HepG2 (cell line): Measurements from ENCODE around the gene FGF14. TPM values are rescaled to one million over a fixed set of nuclear protein-coding genes. Genes with fewer than 3 reads are reported as not detected.

Experiments
- ATAC-seq: fragments of 200-7000 bp; cut with Tn5 transposase; 3 replicates; pipeline ENCODE4 v1.9.1; 2020; ENCODE audit warnings: mild to moderate bottlenecking, moderate library complexity
- BruUV-seq: library from RNA; stranded (reverse); fragments of 400-500 nt; replicated peaks from 2 replicates; lab custom pipeline; 2021; lab: Mats Ljungman, UMichigan
- CTCF ChIA-PET: fragments of 300-600 bp; formaldehyde crosslinking; extraction: SDS; loops from one replicate; lab custom pipeline; 2021; ENCODE audit warnings: low total read pairs, inconsistent platforms, low intra/inter-chr PET ratio; lab: Yijun Ruan, JAX
- POLR2A ChIA-PET: fragments of 350-600 bp; sonication (Branson Sonifier 250); formaldehyde crosslinking; loops from one replicate; lab custom pipeline; 2020; ENCODE audit warnings: antibody characterized with exemption, inconsistent platforms; lab: Yijun Ruan, JAX
- DNase-seq: peaks from one replicate; pipeline ENCODE4 v3.0.0-alpha.2; 2015; ENCODE audit warnings: low spot score
- FAIRE-seq: peaks from 3 replicates; lab custom pipeline; 2011; peaks lifted over from hg19 to GRCh38; lab: Jason Lieb, UNC
- H2AFZ ChIP-seq: one replicate; pipeline ENCODE4 v1.6.1; 2011; ENCODE audit warnings: low read length, inconsistent platforms
- H3K27ac ChIP-seq: fragments of 300-600 bp; 3 replicates; pipeline ENCODE4 v1.8.0; 2011; ENCODE audit warnings: mixed run types, mild to moderate bottlenecking, mixed read lengths, low read length, inconsistent platforms; ENCODE audit not compliant: insufficient read depth; ENCODE audit errors: extremely low read length
- H3K27me3 ChIP-seq, 2 experiments: fragments of 200-600 bp in 1 of 2; 2 replicates in 1 of 2; 3 replicates in 1 of 2; pipeline versions ENCODE4 v1.6.0 to v1.8.0; 2011; ENCODE audit warnings: low read length in 2 of 2, mild to moderate bottlenecking in 2 of 2, moderate library complexity in 2 of 2, inconsistent platforms in 1 of 2; ENCODE audit not compliant: insufficient read depth in 2 of 2, control insufficient read depth in 1 of 2
- H3K36me3 ChIP-seq, 2 experiments: fragments of 200-600 bp in 1 of 2; replicated peaks in 1 of 2; 2 replicates in 1 of 2; 3 replicates in 1 of 2; pipeline versions ENCODE4 v1.5.1 to v1.8.0; 2011; ENCODE audit warnings: low read length in 2 of 2, inconsistent platforms in 1 of 2; ENCODE audit not compliant: insufficient read depth in 2 of 2, control insufficient read depth in 1 of 2
- H3K4me1 ChIP-seq: 2 replicates; pipeline ENCODE4 v1.5.1; 2012; ENCODE audit warnings: low read length, inconsistent platforms; ENCODE audit not compliant: insufficient read depth
- H3K4me2 ChIP-seq: 2 replicates; pipeline ENCODE4 v1.6.0; 2011; ENCODE audit warnings: low read depth, low read length, inconsistent platforms
- H3K4me3 ChIP-seq, 3 experiments: fragments of 200-600 bp in 1 of 3; sonication (generic), shearing (Covaris generic) in 1 of 3; replicated peaks in 1 of 3; 2 replicates each; pipeline ENCODE4 v1.5.1; 2011 to 2016; ENCODE audit warnings: low read length in 3 of 3, inconsistent platforms in 2 of 3, low read depth in 2 of 3, mild to moderate bottlenecking in 2 of 3, control low read depth in 1 of 3, mixed read lengths in 1 of 3; ENCODE audit not compliant: insufficient read depth in 1 of 3
- H3K79me2 ChIP-seq: one replicate; pipeline ENCODE4 v1.6.1; 2011; ENCODE audit warnings: low read length, inconsistent platforms; ENCODE audit not compliant: insufficient read depth
- H3K9ac ChIP-seq: 2 replicates; pipeline ENCODE4 v1.6.0; 2011; ENCODE audit warnings: mild to moderate bottlenecking, low read depth, low read length, inconsistent platforms; ENCODE audit not compliant: insufficient read depth
- H3K9me3 ChIP-seq: 2 replicates; pipeline ENCODE4 v1.5.1; 2012; ENCODE audit warnings: mild to moderate bottlenecking, low read length
- H4K20me1 ChIP-seq: 2 replicates; pipeline ENCODE4 v1.6.0; 2011; ENCODE audit warnings: inconsistent platforms, mild to moderate bottlenecking, low read length, moderate library complexity; ENCODE audit not compliant: insufficient read depth
- ARID3A ChIP-seq: IDR thresholded peaks from 2 replicates; pipeline ENCODE4 v1.6.1; 2012; ENCODE audit warnings: low read depth, low read length, improper control_type of control experiment
- CBX2 ChIP-seq, 2 experiments: fragments of 200-600 bp in 1 of 2; sonication (generic); formaldehyde crosslinking in 1 of 2; IDR thresholded peaks; 2 replicates each; pipeline versions ENCODE4 v1.7.0 to v1.8.1; 2018 to 2022; ENCODE audit warnings: low read depth in 2 of 2, low read length in 1 of 2, mild to moderate bottlenecking in 1 of 2, missing genetic modification reagents in 1 of 2
- KLF16 ChIP-seq, 2 experiments: sonication (generic) in 1 of 2; formaldehyde crosslinking in 1 of 2; IDR thresholded peaks; 2 replicates each; pipeline versions ENCODE4 v1.6.1 to v1.8.0; 2016 to 2023; ENCODE audit warnings: missing genetic modification reagents in 2 of 2, missing compliant biosample characterization in 1 of 2
- MAFF ChIP-seq: IDR thresholded peaks from 2 replicates; pipeline ENCODE4 v1.6.1; 2011; ENCODE audit warnings: low read depth, low read length, improper control_type of control experiment
- MAFK ChIP-seq, 2 experiments: IDR thresholded peaks in 1 of 2; conservative IDR thresholded peaks in 1 of 2; 2 replicates each; pipeline ENCODE4 v1.6.1; 2011; ENCODE audit warnings: improper control_type of control experiment in 2 of 2, low read length in 2 of 2
- RORA ChIP-seq: sonication (generic); formaldehyde crosslinking; IDR thresholded peaks from 2 replicates; pipeline ENCODE4 v1.5.0; 2020; ENCODE audit warnings: mild to moderate bottlenecking, missing genetic modification reagents, moderate library complexity
- ZNF530 ChIP-seq: sonication (generic); formaldehyde crosslinking; IDR thresholded peaks from 2 replicates; pipeline ENCODE4 v1.5.0; 2020; ENCODE audit warnings: low read depth, mild to moderate bottlenecking, missing genetic modification reagents
- ZSCAN22 ChIP-seq: sonication (generic); formaldehyde crosslinking; IDR thresholded peaks from 2 replicates; pipeline ENCODE4 v1.4.0; 2020; ENCODE audit warnings: mild to moderate bottlenecking, missing genetic modification reagents
- WGBS: methylation state at CpG from one replicate; pipeline ENCODE4 v1.1.6; 2017; ENCODE audit warnings: low lambda C conversion rate; 5-methylcytosine and 5-hydroxymethylcytosine counted together
- in situ Hi-C: cut with HindIII; loops from 2 replicates; pipeline ENCODE4 v1.10.0; 2017; ENCODE audit warnings: low pct_unique_long_range_greater_than_20kb; ENCODE audit not compliant: extremely low pct_ligation_motif_present
- intact Hi-C: fragments of 100-400 bp; cut with micrococcal nuclease; formaldehyde crosslinking; loops from one replicate; pipeline ENCODE4 v1.10.0; 2022; ENCODE audit not compliant: unreplicated experiment
- polyA plus RNA-seq, 8 experiments: library from polyadenylated mRNA; depleted of rRNA in 3 of 8; stranded (reverse) in 7 of 8; unstranded in 1 of 8; fragments of >200 nt; fragmentation: Illumina TruSeq in 4 of 8; extraction: Trizol in 4 of 8; gene quantifications; 2 replicates each; pipeline versions ENCODE4 v1.2.1 to v1.2.3, GENCODE V29; 2011 to 2016; ENCODE audit warnings: low read depth in 4 of 8, missing spikeins in 1 of 8, mixed read lengths in 1 of 8; ENCODE audit not compliant: insufficient read depth in 1 of 8
- total RNA-seq, 5 experiments: library from RNA; depleted of rRNA; stranded (reverse); fragments of >200 nt; fragmentation: Illumina TruSeq; extraction: Trizol; gene quantifications; 2 replicates each; pipeline ENCODE4 v1.2.3, GENCODE V29; 2016; ENCODE audit warnings: low read depth in 1 of 5

Gene FGF14
- total and polyA plus RNA-seq, 2 of the 13 experiments (the other 11 are each of a cell fraction or from before 2014, with no cell fraction given): not detected

- Histone ChIP-seq H3K27ac (no peak overlapping the region), H2AFZ (no peak overlapping the region), H3K9ac (no peak overlapping the region), H3K36me3 (no peaks in the 10 kb centered on the region), H3K9me3 (no peaks in the 10 kb centered on the region), H4K20me1 (no peaks in the 10 kb centered on the region), H3K79me2 (no peaks in the 10 kb centered on the region), H3K27me3 (no peaks in the 10 kb centered on the region), H3K4me3 (no peak overlapping the region), H3K4me1 (no peaks in the 10 kb centered on the region), H3K4me2 (no peak overlapping the region)
- WGBS: 0% methylated on average over 2 of the region's 2 CpGs
- no peak for ATAC-seq
- POLR2A ChIA-PET: no interaction called here
- DNase-seq: no peak
- no TSS peak for BruUV-seq
- CTCF ChIA-PET: no interaction called here
- no peak for TF ChIP-seq ARID3A
- peak in 1 of 2 experiments; percentile 38; a peak in 2 of 4 replicates for TF ChIP-seq MAFK (conservative IDR thresholded peaks at IDR 0.05 in 1 of 2, IDR thresholded peaks at IDR 0.05 in 1 of 2; ENCODE audit: low read length in 2 of 2)
- TF ChIP-seq ZSCAN22 (CRISPR knock-in tag): no peak
- no peak for TF ChIP-seq ZNF530 (CRISPR knock-in tag)
- peak; percentile 59 for TF ChIP-seq MAFF
- TF ChIP-seq CBX2 (IDR thresholded peaks at IDR 0.05; ENCODE audit: low read depth, low read length): no peak
- no peak for TF ChIP-seq CBX2 (CRISPR knock-in tag; IDR thresholded peaks at IDR 0.05; ENCODE audit: low read depth)
- TF ChIP-seq RORA (CRISPR knock-in tag): no peak
- TF ChIP-seq KLF16 (CRISPR knock-in tag; IDR thresholded peaks at IDR 0.05): no peak
- intact Hi-C loops: no loop called here
- no peak for FAIRE-seq
- in situ Hi-C loops: no loop called here
These were observed 572.4 kb downstream of the FGF14 start for GRCh38 chr13:101829484-101829883.
